Tibial nerve (tissue), 3 donors: ENCODE data around the gene PGR.
"Not testable (repeated sequence)": the region's sequence is repeated elsewhere in the genome, so short reads cannot be mapped to it uniquely, and the experiment has no call there.

ENCODE experiments used
- POLR2A ChIP-seq, 2 donors: fragments of 450-650 bp; IDR thresholded peaks; one replicate each; pipeline ENCODE4 v1.6.1; 2017; ENCODE audit warnings: antibody characterized with exemption in 2 of 2, mild to moderate bottlenecking in 2 of 2, moderate library complexity in 2 of 2
- TF ChIP-seq, protein P1 (sequence below), 5 experiments: fragments of 200-600 bp in 3 of 5; fragments of 450-650 bp in 2 of 5; sonication (generic) in 3 of 5; IDR thresholded peaks; one replicate each; pipeline ENCODE4 v1.5.1; 2016 to 2019; ENCODE audit warnings: antibody characterized with exemption in 5 of 5, mild to moderate bottlenecking in 3 of 5, moderate library complexity in 2 of 5

DNA sequence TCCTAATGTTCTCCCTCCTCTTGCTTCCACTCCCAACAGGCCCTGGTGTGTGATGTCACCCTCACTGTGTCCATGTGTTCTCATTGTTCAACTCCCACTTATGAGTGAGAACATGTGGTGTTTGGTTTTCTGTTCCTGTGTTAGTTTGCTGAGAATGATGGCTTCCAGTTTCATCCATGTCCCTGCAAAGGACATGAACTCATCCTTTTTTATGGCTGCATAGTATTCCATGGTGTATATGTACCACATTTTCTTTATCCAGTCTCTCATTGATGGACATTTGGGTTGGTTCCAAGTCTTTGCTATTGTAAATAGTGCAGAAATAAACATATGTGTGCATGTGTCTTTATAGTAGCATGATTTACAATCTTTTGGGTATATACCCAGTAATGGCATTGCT lies 115.9 kb downstream of the PGR start:
- TF ChIP-seq, protein P1, sequence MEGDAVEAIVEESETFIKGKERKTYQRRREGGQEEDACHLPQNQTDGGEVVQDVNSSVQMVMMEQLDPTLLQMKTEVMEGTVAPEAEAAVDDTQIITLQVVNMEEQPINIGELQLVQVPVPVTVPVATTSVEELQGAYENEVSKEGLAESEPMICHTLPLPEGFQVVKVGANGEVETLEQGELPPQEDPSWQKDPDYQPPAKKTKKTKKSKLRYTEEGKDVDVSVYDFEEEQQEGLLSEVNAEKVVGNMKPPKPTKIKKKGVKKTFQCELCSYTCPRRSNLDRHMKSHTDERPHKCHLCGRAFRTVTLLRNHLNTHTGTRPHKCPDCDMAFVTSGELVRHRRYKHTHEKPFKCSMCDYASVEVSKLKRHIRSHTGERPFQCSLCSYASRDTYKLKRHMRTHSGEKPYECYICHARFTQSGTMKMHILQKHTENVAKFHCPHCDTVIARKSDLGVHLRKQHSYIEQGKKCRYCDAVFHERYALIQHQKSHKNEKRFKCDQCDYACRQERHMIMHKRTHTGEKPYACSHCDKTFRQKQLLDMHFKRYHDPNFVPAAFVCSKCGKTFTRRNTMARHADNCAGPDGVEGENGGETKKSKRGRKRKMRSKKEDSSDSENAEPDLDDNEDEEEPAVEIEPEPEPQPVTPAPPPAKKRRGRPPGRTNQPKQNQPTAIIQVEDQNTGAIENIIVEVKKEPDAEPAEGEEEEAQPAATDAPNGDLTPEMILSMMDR (IDR thresholded peaks at IDR 0.05): not testable (repeated sequence)
- not testable (repeated sequence) for TF ChIP-seq POLR2A (IDR thresholded peaks at IDR 0.05)
